K562 (cell line): ENCODE results near the gene CNTN2. TPM values are rescaled to one million over a fixed set of nuclear protein-coding genes. Genes with fewer than 3 reads are reported as not detected.

ENCODE experiments used
- ATAC-seq: fragments of 200-7000 bp; cut with Tn5 transposase; 3 replicates; pipeline ENCODE4 v1.9.1; 2020; ENCODE audit warnings: moderate library complexity
- Bru-seq: library from RNA; stranded (reverse); fragments of 400-500 nt; gene quantifications from one replicate; lab custom pipeline; 2021; lab: Mats Ljungman, UMichigan
- BruChase-seq, 2 experiments: library from RNA; stranded (reverse); fragments of 400-500 nt; gene quantifications; one replicate each; lab custom pipeline; 2021; lab: Mats Ljungman, UMichigan
- BruUV-seq: library from RNA; stranded (reverse); fragments of 400-500 nt; replicated peaks from 2 replicates; lab custom pipeline; 2021; lab: Mats Ljungman, UMichigan
- CTCF ChIA-PET: fragments of 300-600 bp; formaldehyde crosslinking; extraction: SDS; loops from one replicate; lab custom pipeline; 2021; ENCODE audit warnings: low intra/inter-chr PET ratio; lab: Yijun Ruan, JAX
- POLR2A ChIA-PET: fragments of 300-600, 350-650 bp; sonication (Branson Sonifier 250); formaldehyde crosslinking; extraction: SDS; loops from one replicate; lab custom pipeline; 2021; ENCODE audit warnings: antibody characterized with exemption, inconsistent platforms; lab: Yijun Ruan, JAX
- DNase-seq, 4 experiments: peaks; one replicate each; pipeline versions ENCODE4 v3.0.0 to v3.0.0-alpha.2; 2011 to 2018; ENCODE audit warnings: low spot score in 3 of 4, mixed read lengths in 3 of 4; ENCODE audit errors: extremely low read depth in 1 of 4
- FAIRE-seq: peaks from 2 replicates; lab custom pipeline; 2011; peaks lifted over from hg19 to GRCh38; lab: Jason Lieb, UNC
- H2AFZ ChIP-seq: 2 replicates; pipeline ENCODE4 v1.6.0; 2011; ENCODE audit warnings: low read depth, low read length, control low read depth, inconsistent platforms
- H3K27ac ChIP-seq: fragments of 200-600 bp; 3 replicates; pipeline ENCODE4 v1.8.0; 2011; ENCODE audit warnings: low read depth, mild to moderate bottlenecking, control low read depth, inconsistent platforms, low read length, moderate library complexity, mixed read lengths; ENCODE audit errors: extremely low read depth
- H3K27me3 ChIP-seq, 2 experiments: fragments of 300-600 bp in 1 of 2; 2 replicates in 1 of 2; 3 replicates in 1 of 2; pipeline versions ENCODE4 v1.6.0 to v1.8.0; 2011; ENCODE audit warnings: inconsistent platforms in 2 of 2, low read length in 2 of 2, mild to moderate bottlenecking in 1 of 2, mixed read lengths in 1 of 2, moderate library complexity in 1 of 2; ENCODE audit not compliant: control insufficient read depth in 2 of 2, insufficient read depth in 2 of 2
- H3K36me3 ChIP-seq: fragments of 300-600 bp; 3 replicates; pipeline ENCODE4 v1.8.0; 2011; ENCODE audit warnings: mild to moderate bottlenecking, low read length, inconsistent platforms; ENCODE audit not compliant: control insufficient read depth, insufficient read depth
- H3K4me1 ChIP-seq, 2 experiments: fragments of 200-600 bp in 1 of 2; replicated peaks in 1 of 2; 2 replicates in 1 of 2; 3 replicates in 1 of 2; pipeline versions ENCODE4 v1.5.1 to v1.8.0; 2011; ENCODE audit warnings: inconsistent platforms in 2 of 2, low read length in 2 of 2, mild to moderate bottlenecking in 1 of 2, mixed read lengths in 1 of 2, moderate library complexity in 1 of 2; ENCODE audit not compliant: control insufficient read depth in 2 of 2, insufficient read depth in 2 of 2
- H3K4me2 ChIP-seq: 2 replicates; pipeline ENCODE4 v1.6.1; 2011; ENCODE audit warnings: low read length, control low read depth, inconsistent platforms, mixed read lengths; ENCODE audit not compliant: insufficient read depth
- H3K4me3 ChIP-seq: fragments of 200-600 bp; sonication (generic), shearing (Covaris generic); 2 replicates; pipeline ENCODE4 v1.5.1; 2016; ENCODE audit warnings: control low read depth, inconsistent platforms
- H3K79me2 ChIP-seq: fragments of 200-600 bp; 3 replicates; pipeline ENCODE4 v1.8.0; 2011; ENCODE audit warnings: low read length, inconsistent platforms; ENCODE audit not compliant: control insufficient read depth, insufficient read depth
- H3K9ac ChIP-seq, 2 experiments: 2 replicates each; pipeline versions ENCODE4 v1.6.0 to v1.6.1; 2011; ENCODE audit warnings: low read depth in 2 of 2, low read length in 2 of 2, control low read depth in 1 of 2, inconsistent platforms in 1 of 2, mild to moderate bottlenecking in 1 of 2, mixed read lengths in 1 of 2; ENCODE audit not compliant: insufficient read depth in 1 of 2
- H3K9me1 ChIP-seq: one replicate; pipeline ENCODE4 v1.6.0; 2011; ENCODE audit warnings: inconsistent platforms, mild to moderate bottlenecking, low read length, moderate library complexity; ENCODE audit not compliant: control insufficient read depth, insufficient read depth
- H3K9me3 ChIP-seq: replicated peaks from 2 replicates; pipeline ENCODE4 v1.5.1; 2011; ENCODE audit warnings: low read depth, low read length, inconsistent platforms; ENCODE audit not compliant: control insufficient read depth, insufficient read depth
- H4K20me1 ChIP-seq: replicated peaks from 2 replicates; pipeline ENCODE4 v1.6.1; 2011; ENCODE audit warnings: low read length, inconsistent platforms, mixed read lengths; ENCODE audit not compliant: control insufficient read depth, insufficient read depth
- CBX5 ChIP-seq: IDR thresholded peaks from 2 replicates; pipeline ENCODE4 v1.6.1; 2014; ENCODE audit warnings: low read depth, borderline replicate concordance
- CHAMP1 ChIP-seq: fragments of 450-650 bp; IDR thresholded peaks from 2 replicates; pipeline ENCODE4 v1.6.1; 2016; ENCODE audit warnings: mild to moderate bottlenecking
- DEAF1 ChIP-seq: fragments of 450-650 bp; formaldehyde crosslinking; IDR thresholded peaks from 2 replicates; pipeline ENCODE4 v1.4.0; 2020; ENCODE audit warnings: mild to moderate bottlenecking, moderate library complexity
- HCFC1 ChIP-seq: IDR thresholded peaks from 2 replicates; pipeline ENCODE4 v1.6.1; 2012; ENCODE audit warnings: low read depth, low read length, improper control_type of control experiment
- JUNB ChIP-seq: fragments of 450-650 bp; formaldehyde crosslinking; conservative IDR thresholded peaks from 2 replicates; pipeline ENCODE4 v1.4.0; 2020; ENCODE audit warnings: mild to moderate bottlenecking
- NONO ChIP-seq, 2 experiments: fragments of 200-400 bp in 1 of 2; fragments of 450-650 bp in 1 of 2; formaldehyde crosslinking in 1 of 2; IDR thresholded peaks; 2 replicates each; pipeline ENCODE4 v1.6.1; 2017; ENCODE audit warnings: low read depth in 2 of 2, mild to moderate bottlenecking in 2 of 2, moderate library complexity in 2 of 2, low read length in 1 of 2
- SMARCA4 ChIP-seq: fragments of 450-650 bp; IDR thresholded peaks from 2 replicates; pipeline ENCODE4 v1.6.1; 2016
- SOX6 ChIP-seq: fragments of 450-650 bp; IDR thresholded peaks from 2 replicates; pipeline ENCODE4 v1.6.1; 2014; ENCODE audit warnings: mild to moderate bottlenecking
- ZBTB26 ChIP-seq: fragments of 450-650 bp; formaldehyde crosslinking; IDR thresholded peaks from 2 replicates; pipeline ENCODE4 v1.4.0; 2022; ENCODE audit warnings: missing genetic modification characterization
- ZFP1 ChIP-seq: fragments of 450-650 bp; formaldehyde crosslinking; IDR thresholded peaks from 2 replicates; pipeline ENCODE4 v1.4.0; 2020; ENCODE audit warnings: mild to moderate bottlenecking, mixed read lengths
- ZNF431 ChIP-seq: sonication (generic); formaldehyde crosslinking; IDR thresholded peaks from 2 replicates; pipeline ENCODE4 v1.8.0; 2022; ENCODE audit warnings: mild to moderate bottlenecking, missing genetic modification reagents
- ZNF583 ChIP-seq: fragments of 250-450 bp; sonication (Bioruptor Pico); IDR thresholded peaks from 2 replicates; pipeline ENCODE4 v1.4.0; 2020
- ZNF717 ChIP-seq: fragments of 250-450 bp; sonication (Bioruptor Pico); IDR thresholded peaks from 2 replicates; pipeline ENCODE4 v1.5.0; 2021
- WGBS: fragments of 100-300 bp; shearing (Covaris generic); methylation state at CpG from one replicate; pipeline ENCODE4 v1.1.6; 2016; ENCODE audit warnings: low coverage, mixed read lengths; ENCODE audit not compliant: insufficient coverage; ENCODE audit errors: missing lambda C conversion rate; 5-methylcytosine and 5-hydroxymethylcytosine counted together
- in situ Hi-C: fragments of 300-500 bp; cut with MboI; formaldehyde crosslinking; loops from 4 replicates; pipeline ENCODE4 v1.15.0; 2018; ENCODE audit warnings: inconsistent platforms, mixed read lengths
- intact Hi-C: fragments of 100-400 bp; cut with micrococcal nuclease; formaldehyde crosslinking; loops from 2 replicates; pipeline ENCODE4 v1.14.2; 2022
- long read RNA-seq, 3 experiments: library from polyadenylated mRNA in 2 of 3; library from RNA in 1 of 3; unstranded in 2 of 3; stranded (forward) in 1 of 3; transcript quantifications; one replicate each; pipeline ENCODE4 v2.0.0, GENCODE V29; 2019 to 2022
- polyA minus RNA-seq, 3 experiments: library from RNA; depleted of rRNA, polyadenylated mRNA; stranded (reverse); fragments of >200 nt; gene quantifications; 2 replicates each; pipeline ENCODE4 v1.2.3, GENCODE V29; 2011
- polyA plus RNA-seq, 8 experiments: library from polyadenylated mRNA; depleted of rRNA in 4 of 8; stranded (reverse) in 5 of 8; unstranded in 3 of 8; fragments of >200 nt; fragmentation: Nextera tagmentation in 2 of 8; fragmentation: Illumina TruSeq in 1 of 8; extraction: Ambion mirVana in 2 of 8; extraction: Trizol in 1 of 8; gene quantifications; 2 replicates each; pipeline versions ENCODE4 v1.2.1 to v1.2.3, GENCODE V29; 2011 to 2014; ENCODE audit warnings: inconsistent platforms in 1 of 8, missing spikeins in 1 of 8
- total RNA-seq, 7 experiments: library from RNA; depleted of rRNA in 6 of 7; stranded (reverse); fragments of >200 nt in 6 of 7; fragmentation: Illumina TruSeq in 2 of 7; extraction: Trizol in 2 of 7; gene quantifications; 2 replicates each; pipeline versions ENCODE4 v1.2.1 to v1.2.3, GENCODE V29; 2011 to 2021; ENCODE audit warnings: low replicate concordance in 1 of 7

Gene CNTN2
- total RNA-seq (2011; cell fraction: chromatin; rRNA removed; ENCODE audit: low replicate concordance) = not detected in 2 replicates
- total RNA-seq (2011; cell fraction: nucleolus; rRNA removed) = not detected in 2 replicates
- total RNA-seq (2011; cell fraction: nucleoplasm; rRNA removed) = not detected in 2 replicates
- not detected in 2 replicates for total RNA-seq (2014; rRNA removed)
- not detected in 2 replicates for total RNA-seq (2014; rRNA removed; fragmentation: Illumina TruSeq; extraction: Trizol)
- total RNA-seq (2015; rRNA removed; fragmentation: Illumina TruSeq; extraction: Trizol) = not detected in 2 replicates
- total RNA-seq (2021) = not detected in 2 replicates
- not detected in 2 replicates for polyA plus RNA-seq (2011; rRNA removed)
- not detected in 2 replicates for polyA plus RNA-seq (2011; cell fraction: cytosol; rRNA removed)
- polyA plus RNA-seq (2011; cell fraction: nucleus; rRNA removed) = not detected in 2 replicates
- 0.06 and 0.17 TPM in 2 replicates for polyA plus RNA-seq (2012)
- polyA plus RNA-seq (2014; fragmentation: Illumina TruSeq; extraction: Trizol) = not detected in 2 replicates
- polyA plus RNA-seq (2014; fragmentation: Nextera tagmentation; extraction: Ambion mirVana) = not detected
- polyA plus RNA-seq (2014; rRNA removed) = not detected in 2 replicates
- not detected in 2 replicates for polyA minus RNA-seq (2011; rRNA and poly(A)+ RNA removed)
- not detected in 2 replicates for polyA minus RNA-seq (2011; cell fraction: cytosol; rRNA and poly(A)+ RNA removed)
- polyA minus RNA-seq (2011; cell fraction: nucleus; rRNA and poly(A)+ RNA removed) = not detected in 2 replicates
- Bru-seq, nascent RNA = not detected
- BruChase-seq, experiment 1, labeled RNA remaining after a 2-hour chase = not detected
- not detected for BruChase-seq, experiment 2, labeled RNA remaining after a 6-hour chase
- long read RNA-seq, experiment 1 = 0 reads
- long read RNA-seq, experiment 2 = 0 reads
- long read RNA-seq, experiment 3 = 0 reads

- TF ChIP-seq ZNF717 (CRISPR knock-in tag) = no peak
- no peak for TF ChIP-seq ZFP1 (CRISPR knock-in tag)
- no peak for TF ChIP-seq NONO (IDR thresholded peaks at IDR 0.05; ENCODE audit: low read depth in 2 of 2, low read length in 1 of 2)
- no peak for TF ChIP-seq ZNF431 (CRISPR knock-in tag)
- no peak for TF ChIP-seq CHAMP1
- TF ChIP-seq ZBTB26 (CRISPR knock-in tag) = no peak
- TF ChIP-seq SOX6 = no peak
- TF ChIP-seq JUNB (CRISPR knock-in tag) = no peak
- no peak for TF ChIP-seq ZNF583 (CRISPR knock-in tag)
- no peak for TF ChIP-seq CBX5
- TF ChIP-seq SMARCA4 = no peak
- no peak for TF ChIP-seq DEAF1 (CRISPR knock-in tag)
- no peak for TF ChIP-seq HCFC1
- no peak within 1 kb of the TSS for H2AFZ ChIP-seq
- peak; percentile 43 for ATAC-seq
- POLR2A ChIA-PET = interaction anchor here (0.6 kb wide), 2 partner anchors 190 to 245 kb away, joined by 3 read pairs; no protein-coding TSS in a partner anchor
- H3K36me3 ChIP-seq = no peaks in the 10 kb centered on the region
- no peaks in the 10 kb centered on the region for H3K9me1 ChIP-seq
- 2% methylated on average over 44 of the region's 53 CpGs for WGBS
- H3K9me3 ChIP-seq = no peaks in the 10 kb centered on the region
- no peaks in the 10 kb centered on the region for H3K79me2 ChIP-seq
- no peak within 1 kb of the TSS for H3K27ac ChIP-seq
- no peak within 1 kb of the TSS for H3K4me3 ChIP-seq
- peaks cover 40 to 80% of the 10 kb centered on the region in 2 experiments; a peak in 4 of 5 replicates for H3K27me3 ChIP-seq
- FAIRE-seq = no peak
- H3K9ac ChIP-seq = no peak within 1 kb of the TSS
- no TSS peak for BruUV-seq
- H4K20me1 ChIP-seq = peaks cover 26% of the 10 kb centered on the region; the same call in 1 of the 2 replicates
- DNase-seq = peak in 3 of 4 experiments; percentile 12 to 29 (median 25)
- CTCF ChIA-PET = no interaction called here
- intact Hi-C loops = no loop called here
- no peak within 1 kb of the TSS for H3K4me2 ChIP-seq
- peaks cover 0 to 8% of the 10 kb centered on the region in 2 experiments; a peak in 1 of 5 replicates for H3K4me1 ChIP-seq
- in situ Hi-C loops = no loop called here
Observed at GRCh38 chr1:205042911-205043806, at the start of gene CNTN2. Gene CNTN2, plus strand, starts transcription at chr1:205043212. Its CDS starts 9,974 bp downstream, at chr1:205053186.
